Fibroblast of skin of right quadriceps (primary cell): ENCODE data around the gene BRAT1.

Experiments
- DNase-seq: peaks from one replicate; pipeline ENCODE4 v3.0.0-alpha.2; 2013

Gene BRAT1

GRCh38 chr7:2559283-2559950 lies 4.1 kb upstream of the BRAT1 start:
- no peak for DNase-seq

- peak; percentile 82 for DNase-seq
Observed at GRCh38 chr7:2558629-2559282, 3.4 kb upstream of the BRAT1 start, which contains the start of gene IQCE. Gene IQCE (plus strand): TSS chr7:2558979. CDS start chr7:2559182, 203 bp downstream.

- DNase-seq, result no peak
Observed at GRCh38 chr7:2554661-2555111, 638 bp downstream of the BRAT1 start.

DNA sequence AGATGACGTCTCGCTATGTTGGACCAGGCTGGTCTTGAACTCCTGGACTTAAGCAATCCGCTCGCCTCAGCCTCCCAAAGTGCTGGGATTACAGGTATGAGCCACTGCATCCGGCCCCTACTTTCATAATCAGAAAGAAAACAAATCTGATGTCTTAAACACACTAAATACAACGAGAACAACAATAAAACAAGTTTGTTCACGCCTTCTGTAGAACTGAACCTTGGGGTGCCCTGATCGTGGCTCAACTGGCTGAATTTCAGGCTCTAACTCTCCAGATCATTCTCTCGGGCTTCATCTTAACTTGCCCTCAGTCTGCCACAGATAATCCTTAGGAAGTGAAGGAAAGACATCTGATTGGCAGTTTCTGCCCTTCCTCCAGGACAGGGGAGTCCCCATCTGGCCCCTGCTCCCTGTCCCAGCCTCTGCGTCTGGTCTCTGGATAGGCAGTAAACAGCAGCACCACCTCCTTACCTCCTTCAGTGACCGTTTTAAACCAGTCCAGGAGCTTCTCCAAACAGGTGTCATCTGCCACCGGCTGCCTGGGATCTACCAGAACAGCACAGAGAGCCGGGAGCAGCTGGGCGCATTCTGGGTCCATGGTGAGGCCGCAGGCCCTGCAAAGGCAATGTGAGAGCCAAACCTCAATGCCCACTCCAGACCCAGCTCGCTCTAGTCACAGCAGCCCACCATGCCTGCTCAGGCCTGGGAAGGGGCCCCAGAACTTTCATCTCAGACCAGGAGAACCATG lies 1.3 kb downstream of the BRAT1 start:
- DNase-seq, result no peak

- no peak for DNase-seq
Observed at GRCh38 chr7:2553108-2553507, 2.2 kb downstream of the BRAT1 start.

DNA sequence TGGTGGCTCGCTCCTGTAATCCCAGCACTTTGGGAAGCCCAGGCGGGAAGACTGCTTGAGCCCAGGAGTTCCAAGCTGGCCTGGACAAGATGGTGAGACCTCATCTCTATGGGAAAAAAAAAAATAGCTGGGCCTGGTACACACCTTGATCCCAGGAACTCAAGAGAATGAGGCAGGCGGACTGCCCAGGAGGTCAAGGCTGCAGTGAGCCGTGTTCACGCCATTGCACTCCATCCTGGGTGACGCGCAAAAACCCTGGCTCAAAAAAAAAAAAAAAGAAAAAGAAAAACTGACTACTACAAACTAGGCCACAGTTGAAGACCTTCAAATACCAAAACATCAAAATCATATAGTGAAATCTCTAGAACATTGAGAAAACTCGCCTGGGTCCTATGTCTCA lies 3.9 kb downstream of the BRAT1 start:
- DNase-seq, result no peak

GRCh38 chr7:2546776-2547586 lies 8.3 kb downstream of the BRAT1 start:
- DNase-seq, result no peak

GRCh38 chr7:2545746-2546425 lies 9.4 kb downstream of the BRAT1 start:
- no peak for DNase-seq

DNA sequence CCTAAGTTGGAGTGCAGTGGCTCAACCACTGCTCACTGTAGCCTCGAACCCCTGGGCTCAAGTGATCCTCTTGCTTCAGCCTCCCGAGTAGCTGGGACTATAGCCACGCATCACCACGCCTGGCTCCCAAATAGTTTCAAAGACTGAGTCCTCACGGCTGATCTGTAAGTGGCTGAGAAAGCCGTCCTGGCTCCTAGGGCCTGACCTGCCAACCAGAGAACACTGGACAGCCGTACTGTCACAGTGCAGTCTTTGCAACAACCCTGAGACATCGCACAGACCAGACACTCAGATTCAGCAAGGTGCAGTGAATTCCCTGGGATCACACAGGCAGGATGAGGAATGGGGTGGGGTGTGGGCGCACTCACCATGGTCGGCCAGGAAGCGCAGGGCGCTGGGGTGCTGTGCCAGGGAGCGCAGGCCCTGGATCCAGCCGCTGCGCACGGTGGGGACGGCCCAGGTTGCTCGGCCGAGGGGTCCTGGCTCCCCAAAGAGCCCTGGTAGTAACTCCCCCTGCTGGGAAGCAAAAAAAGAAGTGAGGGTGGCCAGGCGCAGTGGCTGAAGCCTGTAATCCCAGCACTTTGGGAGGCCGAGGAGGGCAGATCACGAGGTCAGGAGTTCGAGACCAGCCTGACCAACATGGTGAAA lies 10.7 kb downstream of the BRAT1 start:
- no peak for DNase-seq

- no peak for DNase-seq
Observed at GRCh38 chr7:2542916-2543871, 12.1 kb downstream of the BRAT1 start.

GRCh38 chr7:2542011-2542915 lies 13.1 kb downstream of the BRAT1 start:
- DNase-seq, result no peak

- DNase-seq, result no peak
Observed at GRCh38 chr7:2541291-2542010, 13.9 kb downstream of the BRAT1 start.

- DNase-seq, result no peak
Observed at GRCh38 chr7:2540641-2541051, 14.7 kb downstream of the BRAT1 start.

DNA sequence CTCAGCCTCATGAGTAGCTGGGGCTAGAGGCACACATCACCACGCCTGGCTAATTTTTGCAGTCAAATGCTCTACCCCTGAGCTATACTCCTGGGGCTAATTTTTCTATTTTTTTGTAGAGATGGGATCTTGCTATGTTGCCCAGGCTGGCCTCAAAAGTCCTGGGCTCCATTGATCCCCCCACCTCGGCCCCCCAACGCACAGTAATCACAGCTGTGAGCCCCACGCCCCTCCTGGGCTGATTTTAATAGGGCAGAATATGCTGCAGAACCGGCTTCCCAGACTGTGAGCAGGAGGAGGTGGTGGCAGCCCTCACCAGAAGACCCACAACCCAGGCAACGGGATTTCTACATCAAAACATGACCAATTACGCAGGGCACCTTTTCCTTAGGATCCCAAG lies 15.2 kb downstream of the BRAT1 start:
- no peak for DNase-seq

- DNase-seq, result no peak
Observed at GRCh38 chr7:2539031-2539911, 16.1 kb downstream of the BRAT1 start.

DNA sequence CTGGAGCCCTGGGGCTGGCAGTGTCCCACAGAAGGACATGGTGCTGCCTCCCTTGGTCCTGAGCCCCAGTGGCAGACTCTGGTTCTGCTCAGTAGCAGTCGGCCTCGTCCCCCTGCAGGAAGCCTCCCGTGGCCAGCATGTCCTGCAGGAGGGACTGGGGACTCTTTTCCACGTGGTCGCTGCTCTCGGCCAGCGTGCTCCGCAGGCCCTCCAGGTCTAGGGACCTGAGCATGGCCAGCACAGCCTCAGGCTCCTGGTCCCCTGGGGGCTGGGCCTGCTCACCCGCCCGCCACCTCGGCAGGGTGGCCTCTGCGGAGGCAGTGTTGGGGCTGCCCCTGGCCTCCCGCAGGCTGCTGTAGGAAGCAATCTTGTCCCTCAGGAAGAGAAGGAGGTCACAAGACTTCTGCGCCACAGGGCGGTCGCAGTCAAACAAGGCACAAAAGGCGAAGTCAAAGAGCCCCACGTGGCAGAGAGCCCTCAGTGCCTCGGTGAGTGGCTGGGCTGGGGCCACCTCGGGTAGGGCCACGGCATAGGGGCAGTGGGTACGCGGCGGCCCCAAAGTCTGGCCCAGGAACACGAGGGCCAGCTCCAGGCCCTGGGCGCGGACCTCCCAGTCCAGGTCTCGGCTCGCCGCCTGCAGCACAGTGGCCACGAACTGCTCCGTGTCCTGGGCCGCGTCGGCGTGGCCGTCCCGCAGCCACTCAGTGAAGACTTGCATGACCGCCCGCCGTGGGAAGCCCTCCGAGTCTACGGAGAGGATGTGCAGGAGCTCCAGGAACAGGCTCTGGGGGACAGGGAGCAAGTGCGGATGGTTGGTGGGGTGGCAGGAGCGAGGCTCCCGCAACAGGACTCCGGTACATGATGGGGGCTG lies 17.1 kb downstream of the BRAT1 start:
- DNase-seq, result no peak
